Ishikawa (cell line): ENCODE data around the gene ZNF513.

Experiments used
- CEBPB ChIP-seq: IDR thresholded peaks from 2 replicates; pipeline ENCODE4 v1.6.1; 2012
- CREB1 ChIP-seq: IDR thresholded peaks from 2 replicates; pipeline ENCODE4 v1.6.1; 2012; ENCODE audit warnings: low read depth
- EGR1 ChIP-seq: IDR thresholded peaks from 2 replicates; pipeline ENCODE4 v1.6.1; 2012
- EP300 ChIP-seq: IDR thresholded peaks from 2 replicates; pipeline ENCODE4 v1.6.1; 2012; ENCODE audit warnings: borderline replicate concordance
- FOXM1 ChIP-seq: IDR thresholded peaks from 2 replicates; pipeline ENCODE4 v1.6.1; 2012; ENCODE audit warnings: low read depth, borderline replicate concordance
- MAX ChIP-seq: IDR thresholded peaks from 2 replicates; pipeline ENCODE4 v1.6.1; 2012
- NFIC ChIP-seq: IDR thresholded peaks from 2 replicates; pipeline ENCODE4 v1.6.1; 2012
- RAD21 ChIP-seq: IDR thresholded peaks from 2 replicates; pipeline ENCODE4 v1.6.1; 2012; ENCODE audit warnings: low read depth
- REST ChIP-seq: IDR thresholded peaks from 2 replicates; pipeline ENCODE4 v1.6.1; 2012; ENCODE audit warnings: low read depth, mild to moderate bottlenecking
- TAF1 ChIP-seq: IDR thresholded peaks from 2 replicates; pipeline ENCODE4 v1.6.1; 2012; ENCODE audit warnings: low read depth, mild to moderate bottlenecking
- TCF12 ChIP-seq: IDR thresholded peaks from 2 replicates; pipeline ENCODE4 v1.6.1; 2012; ENCODE audit warnings: low read depth
- TEAD4 ChIP-seq: IDR thresholded peaks from 2 replicates; pipeline ENCODE4 v1.6.1; 2012
- USF1 ChIP-seq: IDR thresholded peaks from 2 replicates; pipeline ENCODE4 v1.6.1; 2012
- YY1 ChIP-seq: IDR thresholded peaks from 2 replicates; pipeline ENCODE4 v1.6.1; 2012; ENCODE audit warnings: low read depth
- ZBTB7A ChIP-seq: IDR thresholded peaks from 2 replicates; pipeline ENCODE4 v1.6.1; 2012; ENCODE audit warnings: low read depth

ZNF513 gene

DNA sequence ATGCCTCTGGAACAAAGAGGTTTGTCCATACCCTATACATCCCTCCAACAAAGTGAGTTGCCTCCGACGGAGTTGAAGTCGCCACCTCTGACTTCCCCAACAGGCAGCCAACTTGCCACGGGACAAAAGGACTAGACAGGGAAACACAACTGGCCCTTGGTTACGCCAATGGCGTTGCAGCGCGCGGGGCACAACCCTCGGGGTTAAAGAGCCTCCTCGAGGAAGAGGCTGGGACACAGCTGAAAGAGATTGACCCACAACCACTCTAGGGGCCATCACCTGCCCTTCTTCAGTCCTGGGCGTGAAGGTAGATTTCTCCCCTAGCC lies 24.5 kb downstream of the ZNF513 start:
- no peak for TF ChIP-seq CEBPB
- 0 out of 2 replicates have a peak, but pooled peaks have one; percentile 3 for TF ChIP-seq MAX

GRCh38 chr2:27354597-27354927 lies 26.0 kb downstream of the ZNF513 start:
- TF ChIP-seq TAF1 (no peak), CREB1 (no peak), TCF12 (no peak), RAD21 (no peak), USF1 (no peak), EP300 (no peak), MAX (no peak), CEBPB (no peak), NFIC (no peak), TEAD4 (no peak), EGR1 (no peak), REST (no peak)

GRCh38 chr2:27353762-27354596 lies 26.6 kb downstream of the ZNF513 start:
- TF ChIP-seq EGR1 (no peak), EP300 (no peak), YY1 (no peak), MAX (no peak), ZBTB7A (no peak), TEAD4 (0 out of 2 replicates have a peak, but pooled peaks have one; percentile 27)

DNA sequence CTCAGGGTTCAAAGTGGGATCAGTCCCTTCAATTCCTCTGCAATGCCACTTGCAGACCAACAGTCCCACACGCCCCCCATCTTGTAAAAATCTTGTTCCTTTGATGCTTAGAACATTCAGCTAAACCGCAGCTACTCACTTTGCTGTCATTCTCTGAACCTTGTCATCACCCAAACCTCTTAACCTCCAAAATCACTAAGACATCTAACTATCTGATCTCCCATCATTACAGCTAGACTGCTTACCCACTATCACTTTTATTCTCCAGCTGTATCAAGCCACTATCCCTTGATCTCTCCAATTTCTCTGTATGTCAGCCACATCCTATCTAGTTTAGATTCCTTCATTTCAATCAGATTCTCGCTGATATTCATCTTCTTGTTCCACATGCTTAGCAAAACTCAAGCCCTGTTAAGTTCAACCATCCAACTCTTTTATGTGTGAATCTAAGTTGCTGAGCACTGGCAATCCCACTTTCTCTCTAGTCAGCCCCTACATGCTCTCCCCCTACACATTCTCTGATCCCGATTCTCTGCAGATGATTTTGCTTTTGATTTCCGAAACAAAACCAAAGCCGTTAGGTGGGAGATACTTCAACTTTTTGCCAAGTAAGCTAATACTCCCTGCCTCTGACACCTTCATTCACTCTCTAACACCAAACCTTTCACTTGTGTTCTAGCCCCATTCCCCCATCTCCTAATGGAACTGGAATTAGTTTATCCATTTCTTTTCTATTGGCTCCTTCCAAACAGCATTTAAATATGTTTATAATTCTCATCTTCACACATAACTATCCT lies 28.5 kb downstream of the ZNF513 start:
- TF ChIP-seq REST, result no peak
- TF ChIP-seq ZBTB7A, result no peak
- TF ChIP-seq TAF1, result no peak
- no peak for TF ChIP-seq USF1
- TF ChIP-seq CEBPB, result no peak
- no peak for TF ChIP-seq TCF12
- no peak for TF ChIP-seq EGR1
- no peak for TF ChIP-seq EP300
- no peak for TF ChIP-seq MAX
- TF ChIP-seq CREB1, result no peak
- TF ChIP-seq NFIC, result no peak
- TF ChIP-seq FOXM1, result no peak
- no peak for TF ChIP-seq YY1

- TF ChIP-seq RAD21 (no peak), TEAD4 (no peak), YY1 (no peak), MAX (no peak), EP300 (no peak), USF1 (no peak), ZBTB7A (no peak)
Observed at GRCh38 chr2:27350106-27350693, 30.3 kb downstream of the ZNF513 start.
